Measurements from ENCODE around the gene TYROBP. TPM values are rescaled to one million over a fixed set of nuclear protein-coding genes. Genes with fewer than 3 reads are reported as not detected.
"Not testable (repeated sequence)": the region's sequence is repeated elsewhere in the genome, so short reads cannot be mapped to it uniquely, and the experiment has no call there.

Gene TYROBP
- total and polyA plus RNA-seq, 9 donors, result 16.5 to 22.5 (median 18.7) TPM

- Histone ChIP-seq H3K4me1 (ENCODE audit: control insufficient read depth, insufficient read depth, low read length) (peaks cover 14% of the 10 kb centered on the region), H3K27me3 (ENCODE audit: control insufficient read depth, insufficient read depth, low read length) (peaks cover 27% of the 10 kb centered on the region), H3K36me3 (ENCODE audit: control insufficient read depth, insufficient read depth, low read length) (peaks cover 4% of the 10 kb centered on the region), H3K4me3 (ENCODE audit: low read length) (peak within 1 kb of the TSS; percentile 24), H3K27ac (ENCODE audit: low read length) (peak within 1 kb of the TSS; percentile 71), H3K9me3 (replicated peaks; ENCODE audit: control insufficient read depth, low read depth, low read length) (no peaks in the 10 kb centered on the region)
- WGBS (ENCODE audit: insufficient coverage), result 24% methylated on average over 6 of the region's 6 CpGs
- DNase-seq, result peak; percentile 52
Measured at GRCh38 chr19:35901854-35902661, 6.0 kb downstream of the TYROBP start, which contains the start of gene HCST. Gene HCST, plus strand, starts transcription at chr19:35902529. Its CDS starts 65 bp downstream, at chr19:35902594.

- Histone ChIP-seq H3K4me3 (ENCODE audit: low read length) (no peak overlapping the region), H3K36me3 (ENCODE audit: control insufficient read depth, insufficient read depth, low read length) (peaks cover 6% of the 10 kb centered on the region), H3K27ac (ENCODE audit: low read length) (no peak overlapping the region), H3K27me3 (ENCODE audit: control insufficient read depth, insufficient read depth, low read length) (peaks cover 27% of the 10 kb centered on the region), H3K4me1 (ENCODE audit: control insufficient read depth, insufficient read depth, low read length) (peaks cover 14% of the 10 kb centered on the region), H3K9me3 (replicated peaks; ENCODE audit: control insufficient read depth, low read depth, low read length) (no peaks in the 10 kb centered on the region)
- DNase-seq, result no peak
- WGBS (ENCODE audit: insufficient coverage), result 40% methylated on average over 1 of the region's 2 CpGs
Measured at GRCh38 chr19:35901055-35901644, 6.9 kb downstream of the TYROBP start.

GRCh38 chr19:35899547-35900214 lies 8.4 kb downstream of the TYROBP start:
- whole genome bisulfite sequencing (ENCODE audit: insufficient coverage), result 0% methylated on average over 16 of the region's 43 CpGs
- Histone ChIP-seq H3K27ac (ENCODE audit: low read length) (peak overlapping the region; percentile 87), H3K9me3 (replicated peaks; ENCODE audit: control insufficient read depth, low read depth, low read length) (no peaks in the 10 kb centered on the region), H3K4me3 (ENCODE audit: low read length) (peak overlapping the region; percentile 64), H3K36me3 (ENCODE audit: control insufficient read depth, insufficient read depth, low read length) (peaks cover 12% of the 10 kb centered on the region), H3K4me1 (ENCODE audit: control insufficient read depth, insufficient read depth, low read length) (peaks cover 14% of the 10 kb centered on the region), H3K27me3 (ENCODE audit: control insufficient read depth, insufficient read depth, low read length) (peaks cover 27% of the 10 kb centered on the region)
- peak; percentile 93 for DNase-seq

GRCh38 chr19:35898499-35898809 lies 9.6 kb downstream of the TYROBP start:
- H3K27me3 ChIP-seq (ENCODE audit: control insufficient read depth, insufficient read depth, low read length), result peaks cover 19% of the 10 kb centered on the region
- H3K4me1 ChIP-seq (ENCODE audit: control insufficient read depth, insufficient read depth, low read length), result peaks cover 14% of the 10 kb centered on the region
- WGBS (ENCODE audit: insufficient coverage), result 3% methylated on average over 9 of the region's 17 CpGs
- no peaks in the 10 kb centered on the region for H3K9me3 ChIP-seq (replicated peaks; ENCODE audit: control insufficient read depth, low read depth, low read length)
- H3K4me3 ChIP-seq (ENCODE audit: low read length), result peak overlapping the region; percentile 64
- no peak for DNase-seq
- peak overlapping the region; percentile 87 for H3K27ac ChIP-seq (ENCODE audit: low read length)
- peaks cover 12% of the 10 kb centered on the region for H3K36me3 ChIP-seq (ENCODE audit: control insufficient read depth, insufficient read depth, low read length)

- Histone ChIP-seq H3K27ac (ENCODE audit: low read length) (no peak overlapping the region), H3K9me3 (replicated peaks; ENCODE audit: control insufficient read depth, low read depth, low read length) (no peaks in the 10 kb centered on the region), H3K27me3 (ENCODE audit: control insufficient read depth, insufficient read depth, low read length) (peaks cover 13% of the 10 kb centered on the region), H3K4me1 (ENCODE audit: control insufficient read depth, insufficient read depth, low read length) (peaks cover 14% of the 10 kb centered on the region), H3K36me3 (ENCODE audit: control insufficient read depth, insufficient read depth, low read length) (peaks cover 12% of the 10 kb centered on the region), H3K4me3 (ENCODE audit: low read length) (peak overlapping the region; percentile 64)
- 91% methylated on average over 12 of the region's 13 CpGs for WGBS (ENCODE audit: insufficient coverage)
- no peak for DNase-seq
Measured at GRCh38 chr19:35897706-35898451, 10.2 kb downstream of the TYROBP start.

- H3K27ac ChIP-seq (ENCODE audit: low read length), result no peak overlapping the region
- 93% methylated on average over 9 of the region's 13 CpGs for WGBS (ENCODE audit: insufficient coverage)
- H3K4me3 ChIP-seq (ENCODE audit: low read length), result no peak overlapping the region
- H3K27me3 ChIP-seq (ENCODE audit: control insufficient read depth, insufficient read depth, low read length), result peaks cover 7% of the 10 kb centered on the region
- H3K4me1 ChIP-seq (ENCODE audit: control insufficient read depth, insufficient read depth, low read length), result peaks cover 14% of the 10 kb centered on the region
- no peak for DNase-seq
- peaks cover 12% of the 10 kb centered on the region for H3K36me3 ChIP-seq (ENCODE audit: control insufficient read depth, insufficient read depth, low read length)
- no peaks in the 10 kb centered on the region for H3K9me3 ChIP-seq (replicated peaks; ENCODE audit: control insufficient read depth, low read depth, low read length)
Measured at GRCh38 chr19:35896643-35897040, 11.5 kb downstream of the TYROBP start.

GRCh38 chr19:35895911-35896642 lies 12.0 kb downstream of the TYROBP start:
- 88% methylated on average over 10 of the region's 21 CpGs for WGBS (ENCODE audit: insufficient coverage)
- H3K36me3 ChIP-seq (ENCODE audit: control insufficient read depth, insufficient read depth, low read length), result peaks cover 12% of the 10 kb centered on the region

GRCh38 chr19:35894342-35894741 lies 13.8 kb downstream of the TYROBP start:
- peaks cover 2% of the 10 kb centered on the region for H3K27me3 ChIP-seq (ENCODE audit: control insufficient read depth, insufficient read depth, low read length)
- no peak overlapping the region for H3K27ac ChIP-seq (ENCODE audit: low read length)
- H3K4me3 ChIP-seq (ENCODE audit: low read length), result no peak overlapping the region
- no peak for DNase-seq
- no peaks in the 10 kb centered on the region for H3K9me3 ChIP-seq (replicated peaks; ENCODE audit: control insufficient read depth, low read depth, low read length)
- peaks cover 12% of the 10 kb centered on the region for H3K4me1 ChIP-seq (ENCODE audit: control insufficient read depth, insufficient read depth, low read length)
- WGBS (ENCODE audit: insufficient coverage), result 83% methylated on average over 2 of the region's 2 CpGs
- peaks cover 17% of the 10 kb centered on the region for H3K36me3 ChIP-seq (ENCODE audit: control insufficient read depth, insufficient read depth, low read length)

More at GRCh38 chr19:35895911-35896642, 12.0 kb downstream of the TYROBP start:
- Histone ChIP-seq H3K27ac (ENCODE audit: low read length) (no peak overlapping the region), H3K9me3 (replicated peaks; ENCODE audit: control insufficient read depth, low read depth, low read length) (no peaks in the 10 kb centered on the region), H3K4me1 (ENCODE audit: control insufficient read depth, insufficient read depth, low read length) (peaks cover 14% of the 10 kb centered on the region), H3K27me3 (ENCODE audit: control insufficient read depth, insufficient read depth, low read length) (peaks cover 7% of the 10 kb centered on the region), H3K4me3 (ENCODE audit: low read length) (no peak overlapping the region)
- DNase-seq, result no peak

- not testable (repeated sequence) for H3K4me1 ChIP-seq (ENCODE audit: control insufficient read depth, insufficient read depth, low read length); H3K9me3 ChIP-seq (replicated peaks; ENCODE audit: control insufficient read depth, low read depth, low read length); H3K4me3 ChIP-seq (ENCODE audit: low read length); H3K27me3 ChIP-seq (ENCODE audit: control insufficient read depth, insufficient read depth, low read length); DNase-seq; H3K27ac ChIP-seq (ENCODE audit: low read length)
- peaks cover 21% of the 10 kb centered on the region for H3K36me3 ChIP-seq (ENCODE audit: control insufficient read depth, insufficient read depth, low read length)
- WGBS (ENCODE audit: insufficient coverage), result no CpG with 5 or more reads among the region's 3 CpGs
Measured at GRCh38 chr19:35891819-35892218, 16.3 kb downstream of the TYROBP start.
